NCI-H2227 (cell line): ENCODE measurements around the gene UBL7.
"Not testable (repeated sequence)": the region's sequence is repeated elsewhere in the genome, so short reads cannot be mapped to it uniquely, and the experiment has no call there.

Source experiments
- DNase-seq: peaks from one replicate; lab custom pipeline; 2025; ENCODE audit not compliant: unreplicated experiment; lab: John Stamatoyannopoulos, UW

The UBL7 gene

GRCh38 chr15:74464216-74464615 lies 3.3 kb upstream of the UBL7 start:
- DNase-seq, result no peak

GRCh38 chr15:74463634-74464033 lies 2.7 kb upstream of the UBL7 start:
- DNase-seq, result no peak

GRCh38 chr15:74461847-74462511 lies 1.0 kb upstream of the UBL7 start:
- DNase-seq, result peak; percentile 4

- no peak for DNase-seq
Measured at GRCh38 chr15:74460298-74460697, 662 bp downstream of the UBL7 start.

- DNase-seq, result not testable (repeated sequence)
Measured at GRCh38 chr15:74459798-74460197, 1.2 kb downstream of the UBL7 start.

- DNase-seq, result no peak
Measured at GRCh38 chr15:74458473-74458872, 2.5 kb downstream of the UBL7 start.

GRCh38 chr15:74457036-74457435 lies 3.9 kb downstream of the UBL7 start:
- not testable (repeated sequence) for DNase-seq

GRCh38 chr15:74454764-74455500 lies 6.0 kb downstream of the UBL7 start:
- DNase-seq, result no peak

GRCh38 chr15:74453925-74454763 lies 6.8 kb downstream of the UBL7 start:
- DNase-seq, result no peak

- peak; percentile 68 for DNase-seq
Measured at GRCh38 chr15:74451861-74452835, 8.8 kb downstream of the UBL7 start.

GRCh38 chr15:74451322-74451721 lies 9.6 kb downstream of the UBL7 start:
- DNase-seq, result no peak

GRCh38 chr15:74449643-74450205 lies 11.2 kb downstream of the UBL7 start:
- no peak for DNase-seq

- no peak for DNase-seq
Measured at GRCh38 chr15:74449095-74449494, 11.9 kb downstream of the UBL7 start.

- no peak for DNase-seq
Measured at GRCh38 chr15:74445816-74446763, 14.9 kb downstream of the UBL7 start.

- no peak for DNase-seq
Measured at GRCh38 chr15:74444106-74445062, 16.6 kb downstream of the UBL7 start.

- no peak for DNase-seq
Measured at GRCh38 chr15:74443100-74443909, 17.7 kb downstream of the UBL7 start.

- no peak for DNase-seq
Measured at GRCh38 chr15:74442604-74443003, 18.4 kb downstream of the UBL7 start.
